T-cell (primary cell): Measurements from ENCODE around the gene LAP3. TPM values are rescaled to one million over a fixed set of nuclear protein-coding genes. Genes with fewer than 3 reads are reported as not detected.

ENCODE experiments used
- ATAC-seq, 4 experiments: fragments of 200-7000 bp in 3 of 4; fragments of 150-1000 bp in 1 of 4; cut with Tn5 transposase; replicated peaks in 1 of 4; 1 replicate in 3 of 4; 2 replicates in 1 of 4; pipeline ENCODE4 v1.10.0; 2021; ENCODE audit warnings: moderate library complexity in 3 of 4, mild to moderate bottlenecking in 2 of 4, moderate number of reproducible peaks in 1 of 4
- CTCF ChIA-PET, 2 donors: fragments of 300-600 bp; sonication (Branson Sonifier 250); formaldehyde crosslinking; loops; one replicate each; lab custom pipeline; 2022; ENCODE audit warnings: antibody characterized with exemption in 2 of 2; lab: Charles Lee
- POLR2A ChIA-PET, 2 donors: fragments of 300-600 bp; sonication (Branson Sonifier 250); formaldehyde crosslinking; loops; one replicate each; lab custom pipeline; 2022; ENCODE audit warnings: antibody characterized with exemption in 2 of 2; lab: Charles Lee
- DNase-seq, 35 experiments: peaks; one replicate each; pipeline versions ENCODE4 v3.0.0 to v3.0.0-alpha.2; 2013 to 2023
- H3K27ac ChIP-seq: one replicate; pipeline ENCODE4 v1.5.1; 2013; ENCODE audit warnings: low read length
- H3K27me3 ChIP-seq, 2 experiments: replicated peaks in 1 of 2; 1 replicate in 1 of 2; 2 replicates in 1 of 2; pipeline versions ENCODE4 v1.6.1 to v1.7.0; 2013; ENCODE audit warnings: low read length in 1 of 2, mixed read lengths in 1 of 2; ENCODE audit not compliant: control insufficient read depth in 2 of 2, insufficient read depth in 2 of 2; ENCODE audit errors: extremely low read depth in 1 of 2
- H3K36me3 ChIP-seq, 2 donors: 1 replicate in 1 of 2; 2 replicates in 1 of 2; pipeline versions ENCODE4 v1.6.1 to v1.7.0; 2013; ENCODE audit warnings: low read length in 1 of 2; ENCODE audit not compliant: control insufficient read depth in 2 of 2, insufficient read depth in 1 of 2; ENCODE audit errors: extremely low read depth in 1 of 2
- H3K4me1 ChIP-seq, 2 experiments: 1 replicate in 1 of 2; 2 replicates in 1 of 2; pipeline versions ENCODE4 v1.6.1 to v1.7.0; 2013; ENCODE audit warnings: low read length in 2 of 2, mixed read lengths in 1 of 2; ENCODE audit not compliant: insufficient read depth in 2 of 2, control insufficient read depth in 1 of 2; ENCODE audit errors: extremely low read depth in 1 of 2
- H3K4me3 ChIP-seq, 2 donors: 1 replicate in 1 of 2; 2 replicates in 1 of 2; pipeline versions ENCODE4 v1.5.1 to v1.7.0; 2013; ENCODE audit warnings: mild to moderate bottlenecking in 2 of 2, low read length in 1 of 2, moderate library complexity in 1 of 2; ENCODE audit not compliant: control insufficient read depth in 1 of 2; ENCODE audit errors: extremely low read depth in 1 of 2
- H3K9me3 ChIP-seq: 2 replicates; pipeline ENCODE4 v1.7.0; 2013
- H3K27ac Mint-ChIP-seq, 2 donors: one replicate each; pipeline ENCODE4 v1.8.0; 2020 to 2021; ENCODE audit warnings: mild to moderate bottlenecking in 2 of 2, mixed read lengths in 2 of 2
- H3K27me3 Mint-ChIP-seq, 2 donors: one replicate each; pipeline ENCODE4 v1.8.0; 2021 to 2022; ENCODE audit warnings: mixed read lengths in 2 of 2
- H3K36me3 Mint-ChIP-seq: one replicate; pipeline ENCODE4 v1.8.0; 2021; ENCODE audit warnings: mixed read lengths
- H3K4me1 Mint-ChIP-seq, 3 donors: one replicate each; pipeline ENCODE4 v1.8.0; 2020 to 2022; ENCODE audit warnings: mixed read lengths in 3 of 3, mild to moderate bottlenecking in 1 of 3
- H3K4me3 Mint-ChIP-seq, 3 donors: one replicate each; pipeline ENCODE4 v1.8.0; 2020 to 2022; ENCODE audit warnings: mild to moderate bottlenecking in 3 of 3, mixed read lengths in 3 of 3, moderate library complexity in 3 of 3
- H3K9me3 Mint-ChIP-seq, 3 donors: one replicate each; pipeline ENCODE4 v1.8.0; 2020 to 2022; ENCODE audit warnings: mixed read lengths in 3 of 3
- WGBS: methylation state at CpG from one replicate; pipeline ENCODE4 v1.1.5; 2013; ENCODE audit warnings: missing lambda C conversion rate; ENCODE audit not compliant: insufficient coverage; 5-methylcytosine and 5-hydroxymethylcytosine counted together
- total RNA-seq, 35 experiments: library from RNA in 6 of 35; stranded (reverse) in 6 of 35; fragments of 120-200 nt in 1 of 35; gene quantifications; one replicate each; pipeline versions ENCODE4 v1.2.1 to v1.2.4 and lab custom pipeline; 2013 to 2026

The LAP3 gene
- total RNA-seq, 5 donors from 2014 or later (not counting 1 experiment from before 2014, with no cell fraction given) = 23.5 to 58.4 (median 25.1) TPM

GRCh38 chr4:17647176-17647806, 70.3 kb downstream of the LAP3 start:
- Histone ChIP-seq H3K27ac (no peak overlapping the region), H3K36me3 (peaks cover 0 to 5% of the 10 kb centered on the region in 2 donors), H3K27me3 (peaks cover 0 to 20% of the 10 kb centered on the region in 2 experiments), H3K4me3 (no peak overlapping the region), H3K9me3 (no peaks in the 10 kb centered on the region), H3K4me1 (peaks cover 8 to 16% of the 10 kb centered on the region in 2 experiments)
- Mint-ChIP-seq H3K4me1 (peaks cover 16 to 29% (median 18%) of the 10 kb centered on the region in 3 donors), H3K4me3 (no peak overlapping the region), H3K27ac (no peak overlapping the region), H3K9me3 (no peaks in the 10 kb centered on the region), H3K27me3 (no peaks in the 10 kb centered on the region), H3K36me3 (no peaks in the 10 kb centered on the region)
- DNase-seq = no peak
- ChIA-PET POLR2A (interaction anchor here in 1 of 2 donors (0.6 kb wide), 1 partner anchor 945 kb away, joined by 12 read pairs; no protein-coding TSS in a partner anchor), CTCF (interaction anchor here (0.6 kb wide), 3 partner anchors 10 to 1524 kb away, joined by 3 to 7 read pairs (median 4); no protein-coding TSS in a partner anchor)
- WGBS = 81% methylated on average over 5 of the region's 9 CpGs
- ATAC-seq = no peak

- WGBS = 62% methylated on average over 2 of the region's 5 CpGs
- H3K27me3 Mint-ChIP-seq = no peaks in the 10 kb centered on the region
These were observed 70.9 kb downstream of the LAP3 start for GRCh38 chr4:17647927-17648326.

GRCh38 chr4:17650406-17650805, 73.4 kb downstream of the LAP3 start:
- no peaks in the 10 kb centered on the region for H3K36me3 ChIP-seq
- H3K36me3 Mint-ChIP-seq = no peaks in the 10 kb centered on the region
- H3K4me1 ChIP-seq = peaks cover 8 to 21% of the 10 kb centered on the region in 2 experiments
- ATAC-seq = no peak
- peak overlapping the region in 1 of 3 donors; percentile 18 for H3K4me3 Mint-ChIP-seq
- H3K27me3 ChIP-seq = peaks cover 0 to 24% of the 10 kb centered on the region in 2 experiments
- H3K9me3 ChIP-seq = no peaks in the 10 kb centered on the region
- peaks cover 14 to 31% (median 15%) of the 10 kb centered on the region in 3 donors for H3K4me1 Mint-ChIP-seq
- H3K4me3 ChIP-seq = no peak overlapping the region
- no peaks in the 10 kb centered on the region for H3K27me3 Mint-ChIP-seq
- no CpG with 5 or more reads among the region's 2 CpGs for WGBS
- CTCF ChIA-PET = no interaction called here
- H3K9me3 Mint-ChIP-seq = no peaks in the 10 kb centered on the region
- POLR2A ChIA-PET = no interaction called here
- no peak overlapping the region for H3K27ac Mint-ChIP-seq
- H3K27ac ChIP-seq = no peak overlapping the region
- no peak for DNase-seq

More at GRCh38 chr4:17647927-17648326, 70.9 kb downstream of the LAP3 start:
- H3K9me3 Mint-ChIP-seq = no peaks in the 10 kb centered on the region
- H3K4me3 Mint-ChIP-seq = no peak overlapping the region
- DNase-seq (no peak), ATAC-seq (no peak)
- CTCF ChIA-PET = no interaction called here
- H3K36me3 Mint-ChIP-seq = no peaks in the 10 kb centered on the region
- no peak overlapping the region for H3K4me3 ChIP-seq
- no peaks in the 10 kb centered on the region for H3K9me3 ChIP-seq
- no peaks in the 10 kb centered on the region for H3K36me3 ChIP-seq
- H3K27me3 ChIP-seq = peaks cover 0 to 24% of the 10 kb centered on the region in 2 experiments
- POLR2A ChIA-PET = interaction anchor here in 1 of 2 donors (0.7 kb wide), 1 partner anchor 93 kb away, joined by 3 read pairs; no protein-coding TSS in a partner anchor
- H3K27ac ChIP-seq = no peak overlapping the region
- H3K27ac Mint-ChIP-seq = no peak overlapping the region
- H3K4me1 Mint-ChIP-seq = peaks cover 12 to 29% (median 15%) of the 10 kb centered on the region in 3 donors
- peaks cover 8 to 21% of the 10 kb centered on the region in 2 experiments for H3K4me1 ChIP-seq

GRCh38 chr4:17654701-17655100, 77.7 kb downstream of the LAP3 start:
- Histone ChIP-seq H3K9me3 (no peaks in the 10 kb centered on the region), H3K4me1 (peaks cover 8 to 21% of the 10 kb centered on the region in 2 experiments), H3K4me3 (no peak overlapping the region), H3K27ac (no peak overlapping the region), H3K36me3 (no peaks in the 10 kb centered on the region), H3K27me3 (peaks cover 0 to 22% of the 10 kb centered on the region in 2 experiments)
- CTCF ChIA-PET = no interaction called here
- Mint-ChIP-seq H3K4me1 (peaks cover 14 to 33% (median 15%) of the 10 kb centered on the region in 3 donors), H3K36me3 (no peaks in the 10 kb centered on the region), H3K4me3 (no peak overlapping the region), H3K27me3 (peaks cover 2 to 4% of the 10 kb centered on the region in 2 donors), H3K27ac (no peak overlapping the region), H3K9me3 (no peaks in the 10 kb centered on the region)
- POLR2A ChIA-PET = no interaction called here
- WGBS = 76% methylated on average over 8 of the region's 8 CpGs
- ATAC-seq (no peak), DNase-seq (no peak)

DNA sequence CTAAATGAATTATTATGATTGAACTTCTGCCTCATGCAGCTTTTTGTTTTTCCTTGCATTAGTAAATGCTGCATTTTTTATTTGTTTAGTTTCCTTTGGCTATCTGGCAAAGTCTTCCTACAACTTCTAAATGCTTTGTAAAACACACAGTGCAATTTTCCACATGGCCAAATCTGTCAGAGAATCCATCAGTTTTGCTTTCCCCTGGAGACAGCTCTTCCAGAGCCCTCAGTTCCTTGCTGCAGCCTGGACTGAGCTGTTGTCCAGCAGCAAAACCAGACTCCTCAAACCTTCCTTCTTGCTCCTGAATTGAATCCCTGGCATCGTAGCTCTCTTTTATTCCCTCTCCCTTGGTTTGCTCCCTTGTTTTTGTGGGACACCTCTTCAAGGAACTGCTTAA, 80.1 kb downstream of the LAP3 start:
- peaks cover 0 to 5% of the 10 kb centered on the region in 2 experiments for H3K4me1 ChIP-seq
- no peaks in the 10 kb centered on the region for H3K9me3 Mint-ChIP-seq
- H3K27ac Mint-ChIP-seq = no peak overlapping the region
- POLR2A ChIA-PET = interaction anchor here in 1 of 2 donors (0.5 kb wide), 1 partner anchor 47 kb away, joined by 5 read pairs; no protein-coding TSS in a partner anchor
- H3K27ac ChIP-seq = no peak overlapping the region
- DNase-seq = no peak
- no CpG with 5 or more reads among the region's 1 CpG for WGBS
- H3K4me3 ChIP-seq = no peak overlapping the region
- peaks cover 4 to 6% of the 10 kb centered on the region in 2 donors for H3K27me3 Mint-ChIP-seq
- CTCF ChIA-PET = no interaction called here
- H3K36me3 Mint-ChIP-seq = no peaks in the 10 kb centered on the region
- no peaks in the 10 kb centered on the region for H3K36me3 ChIP-seq
- peaks cover 0 to 12% (median 2%) of the 10 kb centered on the region in 3 donors for H3K4me1 Mint-ChIP-seq
- H3K4me3 Mint-ChIP-seq = no peak overlapping the region
- peaks cover 0 to 19% of the 10 kb centered on the region in 2 experiments for H3K27me3 ChIP-seq
- no peaks in the 10 kb centered on the region for H3K9me3 ChIP-seq
- no peak for ATAC-seq
